Esophagus squamous epithelium (tissue), 5 donors: ENCODE results near the gene DOK6. TPM values are rescaled to one million over a fixed set of nuclear protein-coding genes. Genes with fewer than 3 reads are reported as not detected.

Experiments
- DNase-seq: peaks from one replicate; lab custom pipeline; 2025; lab: John Stamatoyannopoulos, UW
- H3K27ac ChIP-seq, 4 donors: fragments of 200-600 bp; sonication (generic); one replicate each; pipeline ENCODE4 v1.5.1; 2016 to 2019; ENCODE audit warnings: mild to moderate bottlenecking in 1 of 4
- H3K27me3 ChIP-seq, 4 donors: fragments of 200-600 bp; sonication (generic); 1 replicate in 3 of 4; 2 replicates in 1 of 4; pipeline versions ENCODE4 v1.5.1 to v1.6.0; 2017 to 2021; ENCODE audit warnings: antibody characterized with exemption in 1 of 4
- H3K36me3 ChIP-seq, 3 donors: fragments of 200-600 bp; sonication (generic); one replicate each; pipeline ENCODE4 v1.5.1; 2016 to 2019
- H3K4me1 ChIP-seq, 3 donors: fragments of 200-600 bp; sonication (generic); one replicate each; pipeline ENCODE4 v1.5.1; 2017 to 2019
- H3K4me3 ChIP-seq, 4 donors: fragments of 200-600 bp; sonication (generic); 1 replicate in 3 of 4; 2 replicates in 1 of 4; pipeline ENCODE4 v1.5.1; 2016 to 2019; ENCODE audit warnings: mild to moderate bottlenecking in 2 of 4, moderate library complexity in 1 of 4
- H3K9me3 ChIP-seq, 3 donors: fragments of 200-600 bp; sonication (generic); one replicate each; pipeline ENCODE4 v1.5.1; 2016 to 2019
- POLR2A ChIP-seq, 4 donors: fragments of 450-650 bp; IDR thresholded peaks; one replicate each; pipeline ENCODE4 v1.6.1; 2017; ENCODE audit warnings: antibody characterized with exemption in 4 of 4, mild to moderate bottlenecking in 4 of 4, moderate library complexity in 3 of 4
- WGBS, 2 donors: methylation state at CpG; one replicate each; pipeline ENCODE4 v1.1.5; 2018; 5-methylcytosine and 5-hydroxymethylcytosine counted together
- intact Hi-C: fragments of 100-400 bp; cut with DNase I; formaldehyde crosslinking; loops from one replicate; pipeline ENCODE4 v1.15.0; 2022
- total RNA-seq, 4 donors: library from RNA; depleted of rRNA; stranded (reverse); fragments of >200 nt; gene quantifications; one replicate each; pipeline ENCODE4 v1.1.0, GENCODE V29; 2016
- TF ChIP-seq, protein P1 (sequence below), 6 experiments: fragments of 450-650 bp in 4 of 6; fragments of 200-600 bp in 2 of 6; sonication (generic) in 2 of 6; IDR thresholded peaks; one replicate each; pipeline ENCODE4 v1.5.1; 2016 to 2019; ENCODE audit warnings: antibody characterized with exemption in 6 of 6, mild to moderate bottlenecking in 4 of 6, moderate library complexity in 4 of 6
- donor health status: DM: yes; HTN: yes; CAD: no.

The DOK6 gene
- total RNA-seq, 4 donors from 2014 or later: 0.57 to 0.88 TPM; not detected in 2

- no peaks in the 10 kb centered on the region for H3K9me3 ChIP-seq
- 62 to 78% methylated on average over 9 to 10 of the region's 11 CpGs for WGBS, 2 donors
- H3K4me3 ChIP-seq: no peak overlapping the region
- DNase-seq: no peak
- no peaks in the 10 kb centered on the region for H3K4me1 ChIP-seq
- H3K36me3 ChIP-seq: no peaks in the 10 kb centered on the region
- no peaks in the 10 kb centered on the region for H3K27me3 ChIP-seq
- intact Hi-C loops: no loop called here
- no peak overlapping the region for H3K27ac ChIP-seq
- TF ChIP-seq POLR2A (IDR thresholded peaks at IDR 0.05): no peak
- TF ChIP-seq, protein P1, sequence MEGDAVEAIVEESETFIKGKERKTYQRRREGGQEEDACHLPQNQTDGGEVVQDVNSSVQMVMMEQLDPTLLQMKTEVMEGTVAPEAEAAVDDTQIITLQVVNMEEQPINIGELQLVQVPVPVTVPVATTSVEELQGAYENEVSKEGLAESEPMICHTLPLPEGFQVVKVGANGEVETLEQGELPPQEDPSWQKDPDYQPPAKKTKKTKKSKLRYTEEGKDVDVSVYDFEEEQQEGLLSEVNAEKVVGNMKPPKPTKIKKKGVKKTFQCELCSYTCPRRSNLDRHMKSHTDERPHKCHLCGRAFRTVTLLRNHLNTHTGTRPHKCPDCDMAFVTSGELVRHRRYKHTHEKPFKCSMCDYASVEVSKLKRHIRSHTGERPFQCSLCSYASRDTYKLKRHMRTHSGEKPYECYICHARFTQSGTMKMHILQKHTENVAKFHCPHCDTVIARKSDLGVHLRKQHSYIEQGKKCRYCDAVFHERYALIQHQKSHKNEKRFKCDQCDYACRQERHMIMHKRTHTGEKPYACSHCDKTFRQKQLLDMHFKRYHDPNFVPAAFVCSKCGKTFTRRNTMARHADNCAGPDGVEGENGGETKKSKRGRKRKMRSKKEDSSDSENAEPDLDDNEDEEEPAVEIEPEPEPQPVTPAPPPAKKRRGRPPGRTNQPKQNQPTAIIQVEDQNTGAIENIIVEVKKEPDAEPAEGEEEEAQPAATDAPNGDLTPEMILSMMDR (IDR thresholded peaks at IDR 0.05): no peak
Measured at GRCh38 chr18:69898241-69898861, 497.7 kb downstream of the DOK6 start.
